Thymus (tissue), 11 donors: Measurements from ENCODE around the gene KLHL33. TPM values are rescaled to one million over a fixed set of nuclear protein-coding genes. Genes with fewer than 3 reads are reported as not detected.

Experiments used
- DNase-seq, 9 donors: peaks; one replicate each; pipeline ENCODE4 v3.0.0-alpha.2; 2013; ENCODE audit warnings: low spot score in 9 of 9, low read depth in 6 of 9, missing footprints in 1 of 9
- H3K27ac ChIP-seq, 2 donors: one replicate each; pipeline ENCODE4 v1.5.1; 2013; ENCODE audit warnings: control low read depth in 1 of 2, low read depth in 1 of 2, low read length in 1 of 2, mild to moderate bottlenecking in 1 of 2, moderate library complexity in 1 of 2
- H3K27me3 ChIP-seq, 2 donors: one replicate each; pipeline ENCODE4 v1.5.1; 2013; ENCODE audit warnings: low read length in 1 of 2; ENCODE audit not compliant: control insufficient read depth in 2 of 2, insufficient read depth in 1 of 2
- H3K36me3 ChIP-seq, 2 donors: one replicate each; pipeline ENCODE4 v1.5.1; 2013; ENCODE audit warnings: low read length in 1 of 2, mild to moderate bottlenecking in 1 of 2, moderate library complexity in 1 of 2; ENCODE audit not compliant: control insufficient read depth in 2 of 2, insufficient read depth in 2 of 2
- H3K4me1 ChIP-seq, 2 donors: one replicate each; pipeline ENCODE4 v1.5.1; 2013; ENCODE audit warnings: low read length in 2 of 2; ENCODE audit not compliant: control insufficient read depth in 2 of 2, insufficient read depth in 2 of 2
- H3K4me3 ChIP-seq, 2 donors: one replicate each; pipeline ENCODE4 v1.5.1; 2013; ENCODE audit warnings: low read length in 2 of 2, control low read depth in 1 of 2, mild to moderate bottlenecking in 1 of 2
- H3K9me3 ChIP-seq, 2 donors: one replicate each; pipeline ENCODE4 v1.5.1; 2013; ENCODE audit warnings: low read length in 1 of 2, mild to moderate bottlenecking in 1 of 2; ENCODE audit not compliant: control insufficient read depth in 2 of 2, insufficient read depth in 1 of 2
- WGBS: extraction: QIAGEN DNeasy Blood & Tissue Kit; methylation state at CpG from one replicate; pipeline ENCODE4 v1.1.7; 2013; 5-methylcytosine and 5-hydroxymethylcytosine counted together
- polyA plus RNA-seq: library from polyadenylated mRNA; stranded (reverse); fragments of 200-250 nt; gene quantifications from one replicate; pipeline ENCODE4 v1.2.3, GENCODE V29; 2013
- total RNA-seq: library from RNA; stranded (reverse); fragments of 120-200 nt; gene quantifications from one replicate; pipeline ENCODE4 v1.2.4, GENCODE V29; 2013
- donor health status: healthy.

KLHL33 gene
- total and polyA plus RNA-seq, 2 donors: 0.64 to 0.80 TPM

DNA sequence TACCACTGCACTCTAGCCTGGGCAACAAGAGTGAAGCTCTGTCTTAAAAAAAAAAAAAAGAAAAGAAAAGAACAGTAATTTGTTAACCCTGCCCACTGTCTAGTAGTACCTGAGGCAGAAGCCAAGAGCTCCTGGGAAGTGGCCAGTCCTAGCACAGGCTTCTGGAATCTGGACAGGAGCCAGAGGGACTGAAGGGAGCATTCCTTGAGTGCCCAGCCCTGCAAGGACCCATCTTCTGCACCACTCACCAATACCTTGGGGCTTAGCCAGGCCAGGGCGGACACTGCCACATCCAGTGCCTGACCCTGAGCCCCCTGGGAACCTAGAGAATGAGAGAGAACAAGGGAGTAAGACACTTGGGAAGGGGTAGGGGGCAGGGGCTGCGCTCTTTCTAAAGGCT lies 58.8 kb downstream of the KLHL33 start:
- no peak for DNase-seq
- Histone ChIP-seq H3K4me1 (no peaks in the 10 kb centered on the region), H3K36me3 (peaks cover 73 to 74% of the 10 kb centered on the region in 2 donors), H3K27me3 (no peaks in the 10 kb centered on the region), H3K4me3 (no peak overlapping the region), H3K27ac (no peak overlapping the region), H3K9me3 (no peaks in the 10 kb centered on the region)
- WGBS: 94% methylated on average over 2 of the region's 2 CpGs

DNA sequence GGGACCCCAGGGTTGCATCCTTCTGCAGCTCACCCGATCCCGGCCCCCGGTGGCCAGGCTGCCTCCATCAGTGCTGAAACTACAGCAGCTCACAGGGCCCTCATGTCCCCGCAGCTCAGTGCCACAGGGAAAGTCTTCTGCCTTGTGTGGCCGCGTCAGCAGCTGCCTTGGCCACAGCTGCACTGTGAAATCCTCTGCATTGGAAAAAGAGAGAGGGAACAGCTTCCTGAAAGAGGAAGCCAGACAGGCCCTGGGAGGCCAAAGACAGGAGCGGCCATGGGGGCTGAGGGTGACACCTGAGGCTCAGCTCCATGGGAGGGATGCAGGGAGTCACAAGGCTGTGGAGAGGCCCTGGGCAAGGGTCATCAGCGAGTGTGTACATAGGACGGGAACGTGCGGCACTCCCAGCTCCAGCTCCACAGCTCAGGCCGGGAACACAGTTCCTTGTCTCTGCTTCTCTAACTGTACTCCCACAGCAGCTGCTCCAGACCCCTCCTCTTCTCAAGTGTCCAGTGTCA lies 59.8 kb downstream of the KLHL33 start:
- DNase-seq: no peak
- Histone ChIP-seq H3K4me1 (no peaks in the 10 kb centered on the region), H3K36me3 (peaks cover 68 to 72% of the 10 kb centered on the region in 2 donors), H3K9me3 (no peaks in the 10 kb centered on the region), H3K4me3 (no peak overlapping the region), H3K27ac (no peak overlapping the region), H3K27me3 (no peaks in the 10 kb centered on the region)
- WGBS: 96% methylated on average over 12 of the region's 12 CpGs

Other genes starting within 250 kb of the KLHL33 start
- not detected for gene OR11G2, start 245.3 kb downstream of the KLHL33 start, total RNA-seq
- not detected for gene OR11G2, start 245.3 kb downstream of the KLHL33 start, polyA plus RNA-seq
- gene OR11H6, start 212.5 kb downstream of the KLHL33 start, total RNA-seq: not detected
- not detected for gene OR11H6, start 212.5 kb downstream of the KLHL33 start, polyA plus RNA-seq
- not detected for gene OR11H7, start 207.2 kb downstream of the KLHL33 start, total RNA-seq
- not detected for gene OR11H7, start 207.2 kb downstream of the KLHL33 start, polyA plus RNA-seq
- gene OR11H4, start 196.9 kb downstream of the KLHL33 start, total RNA-seq: not detected
- not detected for gene OR11H4, start 196.9 kb downstream of the KLHL33 start, polyA plus RNA-seq
- 15.7 TPM for gene TTC5, start 130.2 kb downstream of the KLHL33 start, total RNA-seq
- gene TTC5, start 130.2 kb downstream of the KLHL33 start, polyA plus RNA-seq: 7.2 TPM
- 37.9 TPM for gene CCNB1IP1, start 102.9 kb downstream of the KLHL33 start, total RNA-seq
- 58.6 TPM for gene CCNB1IP1, start 102.9 kb downstream of the KLHL33 start, polyA plus RNA-seq
- gene PARP2, start 92.5 kb downstream of the KLHL33 start, total RNA-seq: 17.0 TPM
- 12.7 TPM for gene PARP2, start 92.5 kb downstream of the KLHL33 start, polyA plus RNA-seq
- 15.4 TPM for gene TEP1, start 22.7 kb downstream of the KLHL33 start, total RNA-seq
- 34.5 TPM for gene TEP1, start 22.7 kb downstream of the KLHL33 start, polyA plus RNA-seq
- 34.8 TPM for gene OSGEP, start 18.6 kb upstream of the KLHL33 start, total RNA-seq
- 96.8 TPM for gene OSGEP, start 18.6 kb upstream of the KLHL33 start, polyA plus RNA-seq
- gene APEX1, start 19.1 kb upstream of the KLHL33 start, total RNA-seq: 159 TPM
- gene APEX1, start 19.1 kb upstream of the KLHL33 start, polyA plus RNA-seq: 128 TPM
- gene PIP4P1, start 25.3 kb upstream of the KLHL33 start, total RNA-seq: 18.6 TPM
- 53.2 TPM for gene PIP4P1, start 25.3 kb upstream of the KLHL33 start, polyA plus RNA-seq
- gene PNP, start 33.2 kb upstream of the KLHL33 start, total RNA-seq: 50.7 TPM
- gene PNP, start 33.2 kb upstream of the KLHL33 start, polyA plus RNA-seq: 29.8 TPM
- gene RNASE10, start 69.4 kb upstream of the KLHL33 start, total RNA-seq: 0.09 TPM
- 0.09 TPM for gene RNASE10, start 69.4 kb upstream of the KLHL33 start, polyA plus RNA-seq
- gene RNASE9, start 124.9 kb upstream of the KLHL33 start, total RNA-seq: not detected
- 0.02 TPM for gene RNASE9, start 124.9 kb upstream of the KLHL33 start, polyA plus RNA-seq
- not detected for gene RNASE11, start 151.8 kb upstream of the KLHL33 start, total RNA-seq
- gene RNASE11, start 151.8 kb upstream of the KLHL33 start, polyA plus RNA-seq: 0.02 TPM
- gene RNASE12, start 155.2 kb upstream of the KLHL33 start, total RNA-seq: not detected
- not detected for gene RNASE12, start 155.2 kb upstream of the KLHL33 start, polyA plus RNA-seq
- gene OR6S1, start 205.5 kb upstream of the KLHL33 start, total RNA-seq: not detected
- gene OR6S1, start 205.5 kb upstream of the KLHL33 start, polyA plus RNA-seq: not detected
- 1.7 TPM for gene RNASE4, start 248.4 kb upstream of the KLHL33 start, total RNA-seq
- gene RNASE4, start 248.4 kb upstream of the KLHL33 start, polyA plus RNA-seq: 25.4 TPM